NAMALWA (cell line): Measurements from ENCODE around the gene DOCK9.
A peak's percentile ranks its signal among the peaks of the same experiment; 100 is the strongest.

Experiments
- DNase-seq: peaks from one replicate; pipeline ENCODE4 v3.0.0-alpha.2; 2015; ENCODE audit warnings: low spot score

Gene DOCK9

DNA sequence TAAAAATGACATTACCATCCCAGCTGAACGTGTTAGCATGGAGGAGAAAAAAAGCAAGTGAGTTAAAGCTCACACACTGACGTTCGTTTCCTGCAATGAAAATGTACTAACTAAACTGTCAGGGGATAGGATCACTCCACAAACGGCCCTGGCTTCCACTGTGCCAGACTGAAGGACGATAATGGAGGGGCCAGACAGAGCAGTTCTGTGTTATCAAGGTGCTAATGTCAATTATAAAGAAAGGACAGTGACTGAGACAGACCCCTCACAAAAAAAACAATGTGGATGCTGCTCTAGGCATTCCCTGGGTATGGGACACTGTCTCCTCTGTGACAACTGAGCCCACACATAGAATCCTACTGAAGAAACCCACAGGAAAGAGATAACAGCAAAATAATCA, 181.7 kb downstream of the DOCK9 start:
- no peak for DNase-seq

DNA sequence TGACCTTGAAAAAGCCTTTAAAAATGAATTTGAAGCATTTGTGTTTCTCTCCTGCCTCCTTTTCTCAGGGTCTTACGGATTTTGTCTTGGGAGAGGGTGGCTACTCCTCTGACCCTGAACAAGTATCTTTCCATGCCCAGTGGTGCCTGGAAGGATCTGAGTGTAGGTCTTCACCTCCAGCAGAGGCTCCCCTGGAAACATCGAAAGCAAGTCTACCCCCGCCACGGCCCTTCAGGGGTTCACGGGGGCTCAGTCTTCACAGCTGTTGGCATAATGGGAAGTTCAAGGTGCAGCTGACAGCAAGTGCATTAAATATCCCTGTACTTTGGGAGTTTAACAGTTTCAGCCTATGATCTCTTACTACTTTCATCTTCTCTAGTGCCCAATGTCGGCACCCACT, 182.6 kb downstream of the DOCK9 start:
- no peak for DNase-seq

DNA sequence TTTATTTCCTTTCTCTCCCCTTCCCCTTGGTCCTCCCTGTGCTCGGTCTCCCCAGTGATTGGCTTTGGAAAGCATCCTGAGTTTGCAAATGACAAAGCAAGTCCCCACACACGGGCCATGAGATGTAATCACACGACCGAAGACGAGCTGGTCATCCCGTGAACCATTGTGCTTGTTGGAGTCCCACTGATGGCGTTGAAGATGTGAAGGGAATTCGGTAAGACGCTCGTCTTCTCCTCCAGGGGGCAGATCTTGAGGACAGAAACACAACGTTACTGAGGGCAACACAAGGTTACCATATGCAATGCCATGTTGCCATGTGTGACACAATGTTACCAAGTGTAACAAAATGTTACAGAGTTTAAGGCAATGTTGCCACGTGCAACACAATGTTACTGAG, 183.4 kb downstream of the DOCK9 start:
- no peak for DNase-seq

DNA sequence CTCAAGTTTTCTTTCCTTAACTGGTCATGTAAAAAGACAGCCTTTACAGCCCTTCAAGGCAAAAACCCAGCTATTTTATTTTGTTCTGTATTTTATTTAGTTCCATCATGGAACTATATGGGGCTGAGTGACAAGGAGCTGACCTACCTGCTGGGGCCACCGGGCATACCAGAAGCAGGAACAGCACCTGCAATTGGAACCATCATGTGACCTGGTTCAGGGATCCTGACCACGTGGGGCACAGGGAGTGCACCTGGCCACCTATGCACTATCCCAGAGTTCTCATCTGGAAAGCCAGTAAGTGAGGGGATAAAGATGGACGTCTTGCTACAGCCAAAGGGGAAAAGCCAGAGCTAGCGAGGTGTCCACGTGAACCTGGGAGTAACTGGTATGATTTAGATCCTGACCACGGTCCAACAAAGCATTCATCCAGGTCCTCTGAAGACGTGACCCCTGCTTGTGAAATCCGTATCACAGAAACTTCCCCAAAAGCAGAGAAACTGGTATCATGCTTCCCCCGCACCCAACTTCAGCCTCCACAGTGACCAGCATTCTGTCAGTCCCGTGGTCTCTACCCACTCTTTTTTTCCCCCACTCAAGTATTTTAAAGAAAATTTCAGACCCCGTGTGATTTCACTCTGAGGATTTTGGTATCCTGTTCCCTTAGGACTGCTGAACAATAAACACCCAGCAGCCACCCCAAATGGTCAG, 184.9 kb downstream of the DOCK9 start:
- no peak for DNase-seq

DNA sequence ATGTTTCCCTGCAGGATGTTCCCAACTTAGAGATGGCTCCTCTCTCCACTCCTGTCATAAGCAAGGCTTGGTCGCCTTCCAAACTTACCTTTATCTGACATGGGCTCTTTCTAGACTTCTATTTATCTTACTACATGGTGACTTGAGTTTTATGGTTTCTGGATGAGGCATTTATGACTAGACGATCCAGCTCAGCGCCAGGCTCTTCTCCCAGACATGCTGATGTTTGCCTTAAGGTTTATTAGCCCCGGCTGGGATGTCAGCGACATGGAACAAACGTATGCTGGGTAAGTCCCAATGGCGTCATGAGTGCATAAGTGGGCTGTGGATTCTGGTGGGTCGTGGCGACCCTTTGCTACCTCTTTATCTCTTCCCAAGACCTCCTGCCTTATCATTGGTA, 185.5 kb downstream of the DOCK9 start:
- DNase-seq = no peak

DNA sequence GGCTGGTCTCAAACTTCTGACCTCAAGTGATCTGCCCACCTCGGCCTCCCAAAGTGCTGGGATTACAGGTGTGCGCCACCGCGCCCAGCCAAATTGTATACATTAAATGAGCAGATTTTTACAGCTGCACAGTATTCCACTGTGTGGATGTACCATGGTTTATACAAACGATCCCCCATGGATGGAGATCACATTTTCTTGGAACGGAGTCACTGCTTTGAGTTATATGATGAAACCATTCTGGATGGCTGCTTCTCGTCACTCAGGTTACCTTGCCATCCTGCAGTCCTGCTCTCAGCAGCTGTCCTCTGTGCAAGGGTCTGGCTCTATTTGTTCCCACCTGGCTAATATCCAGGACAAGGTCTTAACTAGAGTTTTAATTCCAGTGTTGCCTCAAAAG, 186.3 kb downstream of the DOCK9 start:
- no peak for DNase-seq

DNA sequence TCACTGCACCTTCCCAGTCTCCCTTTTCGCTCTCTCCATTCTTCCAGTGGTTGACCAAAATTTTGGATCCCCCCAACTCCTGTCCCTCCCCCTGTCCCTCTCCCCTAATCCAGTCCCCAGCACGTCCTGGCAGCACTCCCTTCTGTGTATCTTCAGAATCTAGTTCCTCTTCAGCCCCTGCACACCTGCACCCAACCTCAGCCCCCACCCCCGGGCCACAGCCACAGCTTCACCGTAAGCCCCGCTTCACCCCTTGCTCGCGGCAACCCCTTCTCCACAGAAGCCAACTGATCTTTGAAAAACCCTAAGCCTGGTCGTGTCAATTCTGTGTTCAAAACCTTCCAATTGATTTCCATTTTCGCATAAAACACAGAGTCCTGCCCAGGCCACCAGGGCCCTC, 189.9 kb downstream of the DOCK9 start:
- DNase-seq = no peak

DNA sequence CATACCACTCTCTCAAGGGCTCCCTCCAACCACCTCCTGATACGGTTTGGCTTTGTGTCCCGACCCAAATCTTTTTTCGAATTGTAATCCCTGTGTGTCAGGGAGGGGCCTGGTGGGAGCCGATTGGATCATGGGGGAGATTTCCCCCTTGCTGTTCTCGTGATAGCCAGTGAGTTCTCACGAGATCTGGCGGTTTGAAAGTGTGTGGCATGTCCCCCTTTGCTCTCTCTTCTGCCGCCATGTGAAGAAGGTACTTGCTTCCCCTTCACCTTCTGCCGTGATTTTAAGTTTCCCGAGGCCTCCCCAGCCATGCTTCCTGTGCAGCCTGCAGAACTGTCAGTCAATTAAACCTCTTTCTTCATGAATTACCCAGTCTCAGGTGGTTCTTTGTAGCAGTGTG, 190.7 kb downstream of the DOCK9 start:
- DNase-seq = no peak

DNA sequence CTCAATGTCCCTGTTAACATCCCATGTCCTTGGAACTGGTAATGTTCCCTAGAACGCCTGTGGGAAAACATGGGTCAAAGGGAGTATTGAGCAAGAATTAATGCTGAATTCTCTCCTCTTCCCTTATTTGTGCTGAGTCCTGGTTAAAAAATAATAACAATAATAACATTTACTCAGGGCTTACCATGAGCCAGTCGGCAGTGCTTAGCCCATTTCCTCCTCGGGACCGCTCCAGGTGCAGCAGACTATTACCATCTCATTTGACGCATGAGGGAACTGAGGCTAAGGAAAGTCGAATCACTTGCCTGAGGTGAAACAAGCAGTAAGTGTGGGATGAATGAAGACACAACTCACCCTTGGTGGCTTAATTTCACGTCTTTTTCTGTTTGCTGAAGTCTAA, 191.8 kb downstream of the DOCK9 start:
- no peak for DNase-seq

DNA sequence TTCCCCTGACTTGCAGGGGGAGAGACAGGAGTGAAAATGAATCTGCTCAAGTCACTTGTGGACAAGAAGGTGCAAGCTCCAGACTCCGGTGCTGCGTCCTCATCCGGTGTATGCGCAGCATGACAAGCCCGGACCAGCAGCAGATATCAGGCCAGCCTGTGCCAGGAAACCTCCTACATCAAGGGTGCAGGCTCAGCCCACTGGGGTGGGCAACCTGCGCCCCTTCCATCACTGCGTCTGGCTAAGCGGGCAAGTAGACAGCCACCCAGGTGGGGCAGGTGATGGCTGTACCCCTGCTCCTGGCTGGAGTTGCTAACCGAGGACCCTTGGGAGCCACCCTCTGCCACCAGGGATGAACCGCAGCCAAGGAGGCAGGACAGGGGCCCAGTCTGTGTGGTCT, 192.5 kb downstream of the DOCK9 start:
- no peak for DNase-seq

DNA sequence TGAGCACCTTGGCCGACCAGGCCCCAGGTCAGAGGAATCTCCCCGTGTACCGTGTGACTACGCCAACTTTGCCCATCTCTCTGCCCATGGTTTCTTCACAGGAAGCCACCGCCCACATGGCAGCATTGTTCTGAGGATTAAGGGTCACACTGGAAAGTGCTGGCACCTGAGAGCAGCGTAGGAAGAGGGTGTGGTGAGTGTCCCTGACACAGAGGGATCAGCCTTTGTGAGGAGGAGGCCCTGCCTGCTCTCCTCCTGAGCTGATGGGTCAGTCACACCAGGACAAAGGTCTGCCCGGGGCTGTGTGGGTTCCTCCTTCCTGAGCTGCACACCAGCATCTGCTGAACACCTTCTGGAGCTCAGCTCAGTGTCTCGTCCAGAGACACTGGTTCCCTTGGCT, 193.2 kb downstream of the DOCK9 start:
- DNase-seq = no peak

DNA sequence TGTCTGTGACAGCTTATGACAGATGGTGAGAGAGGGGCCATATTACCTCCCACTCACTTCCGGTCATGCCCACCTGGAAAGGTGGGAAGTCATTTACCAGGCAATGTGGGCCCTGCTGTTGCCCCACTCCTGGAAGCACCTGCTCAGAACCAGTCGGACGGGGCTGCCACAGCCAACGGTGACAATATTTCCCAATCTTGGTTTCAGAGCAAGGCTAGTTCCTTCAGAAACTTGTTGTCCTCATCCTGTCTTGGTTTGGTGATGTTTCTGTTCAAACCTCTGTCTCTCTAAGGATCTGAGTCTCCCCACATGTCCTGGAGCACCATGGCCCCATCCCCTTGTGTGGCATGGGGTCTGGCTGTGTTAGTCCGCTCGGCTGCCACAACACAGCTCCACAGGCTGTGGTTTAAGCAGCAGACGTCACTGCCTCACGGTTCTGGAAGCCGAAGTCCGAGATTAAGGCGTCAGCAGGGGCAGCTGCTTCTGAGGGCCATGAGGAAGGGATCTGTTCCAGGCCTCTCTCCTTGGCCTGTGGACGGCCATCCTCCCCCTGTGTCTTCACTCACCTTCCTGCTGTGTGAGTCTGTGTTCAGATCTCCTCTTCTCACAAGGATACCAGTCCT, 193.9 kb downstream of the DOCK9 start:
- DNase-seq = no peak

DNA sequence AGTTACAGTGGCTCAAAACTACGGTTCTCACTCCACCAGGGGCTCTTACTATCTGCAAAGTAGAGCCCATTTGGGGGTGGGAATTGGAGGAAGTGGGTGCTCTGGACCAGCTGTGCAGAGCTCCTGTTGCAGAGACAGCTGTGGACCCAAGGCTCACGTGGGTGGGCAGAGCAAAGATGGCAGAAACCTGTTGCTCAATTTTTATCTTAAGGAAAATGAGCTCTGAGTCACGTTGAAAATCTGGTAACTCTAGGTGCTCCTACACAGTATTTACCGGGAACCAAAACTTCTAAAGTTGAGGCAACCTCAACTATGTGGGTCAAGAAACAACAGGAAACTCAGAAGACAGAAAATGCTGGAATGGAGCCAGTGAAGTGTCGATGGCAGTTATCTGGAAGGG, 195.2 kb downstream of the DOCK9 start:
- peak; percentile 26 for DNase-seq

DNA sequence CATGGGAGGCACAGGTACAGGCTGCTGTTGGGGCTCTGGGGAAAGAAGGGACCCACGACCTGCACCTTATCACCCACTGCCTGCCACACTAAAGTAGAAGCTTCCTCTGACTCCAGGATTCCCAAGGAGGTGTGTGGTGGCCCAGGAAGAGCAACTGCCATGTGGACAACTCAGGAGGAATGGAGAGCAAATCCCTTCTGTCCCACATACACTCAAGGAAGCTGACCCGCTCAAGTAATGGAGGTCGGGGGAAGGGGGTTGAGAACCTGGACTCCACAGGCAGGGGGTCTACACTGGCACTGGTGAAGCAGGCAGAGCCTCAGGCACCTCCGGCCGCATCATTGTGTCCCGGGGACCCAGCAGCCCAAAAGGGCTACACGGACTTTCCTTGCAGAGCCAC, 196.0 kb downstream of the DOCK9 start:
- no peak for DNase-seq

DNA sequence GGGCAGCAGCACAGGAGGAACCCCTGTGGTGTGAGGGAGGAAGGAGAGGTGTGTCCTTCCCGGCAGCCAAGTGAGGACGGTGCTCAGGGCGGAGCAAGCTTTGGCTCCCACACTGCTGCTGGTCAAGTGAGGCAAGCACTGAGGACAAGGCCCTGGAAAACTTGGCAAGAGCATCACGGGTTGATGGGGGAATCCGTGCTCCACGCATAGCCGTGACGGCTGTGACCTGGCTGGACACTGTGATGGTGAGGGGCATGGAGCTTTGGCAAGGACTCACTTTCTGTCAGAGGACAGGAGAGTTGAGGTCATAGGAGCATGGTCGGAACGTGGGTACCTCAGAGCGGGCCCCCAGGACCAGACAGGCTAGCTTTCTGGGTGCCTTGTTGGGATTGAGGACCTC, 196.4 kb downstream of the DOCK9 start:
- DNase-seq = no peak

DNA sequence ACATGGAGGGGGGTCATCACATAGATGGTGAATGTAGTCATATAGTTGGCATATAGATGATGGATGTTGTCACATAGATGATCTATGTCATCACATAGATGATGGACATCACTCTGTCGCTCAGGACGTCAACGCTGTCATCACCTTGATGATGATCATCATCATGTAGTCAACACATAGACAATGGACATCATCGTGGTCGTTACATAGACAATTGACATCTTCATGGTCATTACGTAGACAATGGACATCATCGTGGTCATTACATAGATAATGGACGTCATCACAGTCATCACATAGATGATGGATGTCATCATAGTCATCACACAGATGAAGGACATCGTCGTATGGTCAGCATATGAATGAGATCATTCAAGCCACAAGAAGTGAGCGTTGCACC, 196.8 kb downstream of the DOCK9 start:
- no peak for DNase-seq

DNA sequence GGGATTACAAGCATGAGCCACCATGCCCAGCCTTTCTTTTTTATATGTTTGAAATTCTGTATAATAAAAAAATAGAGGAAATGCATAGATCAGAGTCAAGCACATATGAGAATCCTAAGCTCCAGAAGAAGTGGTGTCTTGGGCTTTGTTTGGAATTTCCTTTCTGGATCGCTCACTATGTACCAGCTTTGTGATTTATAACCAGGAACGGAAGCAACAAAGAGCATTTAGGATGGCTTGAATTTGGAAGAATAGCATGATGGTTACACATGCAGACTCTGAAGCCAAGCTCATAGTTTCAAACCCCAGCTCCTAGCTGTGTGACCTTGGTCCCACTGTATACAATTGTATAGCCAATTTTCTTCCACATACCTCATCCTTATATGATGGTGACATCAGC, 197.4 kb downstream of the DOCK9 start:
- no peak for DNase-seq

DNA sequence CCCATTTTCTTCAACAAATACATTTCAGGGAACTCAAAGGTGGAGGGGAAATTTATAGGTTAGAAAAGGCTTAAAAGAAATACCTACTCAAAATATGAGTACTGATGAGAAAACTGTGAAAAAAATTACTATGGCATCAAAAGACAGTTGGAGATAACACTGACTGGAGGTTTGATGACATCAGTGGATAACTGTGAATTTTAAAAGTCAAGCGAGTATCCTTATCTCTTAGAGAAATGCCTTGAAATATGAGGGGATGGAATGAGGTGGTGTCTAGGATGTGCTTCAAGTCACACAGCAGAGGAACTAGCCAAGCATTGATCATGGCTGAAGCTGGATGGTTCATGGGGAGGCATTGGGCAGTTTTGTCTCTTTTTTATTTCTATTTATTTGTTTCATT, 198.2 kb downstream of the DOCK9 start:
- no peak for DNase-seq

DNA sequence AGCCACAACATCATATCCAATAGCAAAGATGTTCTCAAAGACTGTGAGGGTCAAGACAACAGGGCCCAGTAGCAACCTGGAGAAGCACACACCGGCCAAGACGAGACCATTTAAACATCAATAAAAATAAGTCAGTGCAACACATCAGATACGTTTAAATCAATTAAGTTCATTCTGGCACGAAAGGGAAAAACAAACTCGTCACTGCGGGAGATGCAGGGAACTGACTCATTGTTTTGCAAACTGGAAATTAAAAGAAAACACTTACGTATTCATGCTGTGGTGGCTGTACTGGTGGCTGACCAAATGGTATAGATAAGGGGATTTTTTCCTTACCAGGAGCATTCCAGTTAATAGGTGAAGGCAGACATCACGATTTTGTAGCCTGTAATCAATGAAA, 199.1 kb downstream of the DOCK9 start:
- DNase-seq = no peak

DNA sequence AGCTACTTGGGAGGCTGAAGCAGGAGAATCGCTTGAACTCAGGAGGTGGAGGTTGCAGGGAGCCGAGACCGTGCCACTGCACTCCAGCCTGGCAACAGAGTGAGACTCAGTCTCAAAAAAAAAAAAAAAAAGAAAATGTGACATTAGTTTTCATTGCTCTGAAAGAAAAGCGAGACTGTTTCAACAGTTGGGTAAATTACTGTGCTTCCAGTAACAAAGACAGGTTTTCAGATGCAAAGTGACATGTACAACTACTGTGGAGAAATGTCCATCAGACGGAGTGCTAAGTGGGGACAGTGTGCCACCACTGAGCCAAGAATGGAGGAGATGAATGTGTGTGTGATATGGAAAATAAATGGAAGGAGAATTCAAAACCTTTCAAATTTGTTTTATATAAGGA, 201.2 kb downstream of the DOCK9 start:
- no peak for DNase-seq

DNA sequence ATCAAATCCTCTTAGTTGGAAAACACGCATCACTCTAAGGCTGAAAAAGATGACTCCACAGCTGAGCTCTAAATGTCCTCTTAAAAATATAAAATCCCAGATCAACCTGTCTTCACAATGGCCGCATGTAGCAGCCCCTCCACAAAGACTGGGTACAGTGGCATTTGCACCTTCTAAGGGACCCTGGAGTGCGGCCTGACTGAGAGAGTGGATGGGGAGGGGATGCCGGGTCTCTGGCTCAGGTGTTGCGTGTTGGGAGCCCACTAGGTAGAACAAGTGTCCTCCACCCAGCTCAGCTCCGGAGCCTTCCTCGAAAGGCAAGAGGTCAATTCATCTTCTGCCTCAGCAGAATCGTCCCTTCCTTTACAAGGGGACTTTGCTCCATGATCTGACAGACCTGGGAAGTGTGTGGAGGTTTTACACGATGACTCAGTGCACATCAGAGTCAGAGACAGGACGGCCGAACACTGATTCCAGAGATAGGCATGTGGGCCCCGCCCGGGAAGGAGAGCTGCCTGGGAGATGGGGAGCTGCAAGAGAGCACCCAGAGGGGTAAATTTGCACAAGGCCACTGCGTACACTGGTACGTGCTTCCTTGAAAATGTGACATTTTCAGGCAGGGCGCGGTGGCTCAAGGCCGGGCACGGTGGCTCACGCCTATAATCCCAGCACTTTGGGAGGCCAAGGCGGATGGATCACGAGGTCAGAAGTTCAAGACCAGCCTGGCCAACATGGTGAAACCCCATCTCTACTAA, 201.8 kb downstream of the DOCK9 start:
- DNase-seq = no peak

DNA sequence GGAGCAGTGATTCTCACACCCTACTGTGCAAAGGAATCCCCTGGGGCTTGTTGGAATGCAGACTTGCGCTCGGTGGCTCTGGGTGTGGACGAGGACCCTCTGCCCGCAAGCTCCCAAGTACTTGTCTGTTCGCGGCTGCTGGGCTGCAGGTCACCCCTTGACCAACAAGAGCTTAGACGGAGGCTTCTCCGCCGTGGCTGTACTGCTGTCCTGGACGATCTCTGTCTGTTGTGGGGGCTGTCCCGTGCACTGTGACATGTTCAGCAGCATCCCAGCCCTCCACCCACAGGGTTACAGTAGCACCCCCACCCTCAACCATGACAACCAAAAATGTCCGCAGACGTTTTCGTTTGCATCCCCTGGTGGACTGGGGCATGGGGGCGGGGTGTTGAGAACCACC, 202.5 kb downstream of the DOCK9 start:
- DNase-seq = no peak

DNA sequence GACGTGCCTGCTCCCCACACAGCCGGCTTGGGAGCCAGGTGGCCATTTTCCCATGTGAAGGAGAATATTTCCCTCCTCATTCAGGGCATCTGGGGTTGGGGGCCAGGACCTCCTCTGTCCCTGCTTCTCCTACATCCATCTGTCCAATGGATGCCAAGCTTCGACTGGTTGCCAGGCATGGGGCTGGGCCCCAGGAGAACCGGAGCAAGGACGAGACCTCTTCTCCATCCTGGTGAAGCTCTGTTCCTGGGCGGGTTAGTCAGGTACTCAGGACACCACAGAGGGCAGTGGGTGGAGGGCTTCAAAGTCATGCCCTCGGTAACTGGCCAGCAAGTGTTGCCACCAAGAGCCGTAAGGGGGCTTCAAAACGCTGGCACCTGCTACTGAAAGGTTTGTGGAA, 203.1 kb downstream of the DOCK9 start:
- no peak for DNase-seq

DNA sequence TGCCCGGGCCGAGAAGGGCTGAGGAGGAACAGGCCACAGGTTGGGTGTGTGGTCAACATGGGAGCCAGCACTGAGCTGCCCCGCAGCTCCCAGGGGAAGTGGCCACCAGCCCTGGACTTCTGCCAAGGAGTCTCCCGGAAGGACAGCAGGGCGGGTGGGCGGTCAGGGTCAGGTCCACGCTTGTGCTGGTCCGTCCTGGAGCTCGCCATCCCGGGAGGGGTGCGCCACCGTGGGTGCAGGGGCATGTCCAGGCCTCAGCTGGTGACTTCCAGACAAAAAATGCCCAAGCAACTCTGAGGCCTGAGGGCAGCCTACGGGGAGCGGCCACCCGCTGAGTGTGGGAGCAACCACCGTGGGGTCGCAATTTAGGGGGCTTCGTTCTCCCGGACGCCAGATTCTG, 203.9 kb downstream of the DOCK9 start:
- no peak for DNase-seq
